OCI-LY7 (cell line): ENCODE results near the gene SEC14L5. TPM values are rescaled to one million over a fixed set of nuclear protein-coding genes. Genes with fewer than 3 reads are reported as not detected.

ENCODE experiments used
- BruUV-seq: library from RNA; stranded (reverse); fragments of 400-500 nt; replicated peaks from 2 replicates; lab custom pipeline; 2021; lab: Mats Ljungman, UMichigan
- CTCF ChIA-PET: fragments of 300-600 bp; sonication (Branson Sonifier 250); formaldehyde crosslinking; loops from one replicate; lab custom pipeline; 2022; ENCODE audit warnings: antibody characterized with exemption; ENCODE audit not compliant: unreplicated experiment; lab: Charles Lee
- POLR2A ChIA-PET: fragments of 300-600 bp; sonication (Branson Sonifier 250); formaldehyde crosslinking; loops from one replicate; lab custom pipeline; 2022; ENCODE audit warnings: antibody characterized with exemption; lab: Charles Lee
- DNase-seq: peaks from one replicate; pipeline ENCODE4 v3.0.0-alpha.2; 2015; ENCODE audit warnings: low spot score
- H2AFZ ChIP-seq: fragments of 200-600 bp; sonication (generic), shearing (Covaris generic); 2 replicates; pipeline ENCODE4 v1.6.1; 2014; ENCODE audit warnings: mild to moderate bottlenecking, antibody characterized with exemption, low read length, moderate library complexity
- H3K27ac ChIP-seq: fragments of 200-600 bp; sonication (generic); 2 replicates; pipeline ENCODE4 v1.5.1; 2014; ENCODE audit warnings: mixed run types, low read depth, mild to moderate bottlenecking, moderate library complexity, low read length, inconsistent platforms; ENCODE audit not compliant: poor library complexity, severe bottlenecking
- H3K36me3 ChIP-seq: fragments of 200-600 bp; sonication (generic); 2 replicates; pipeline ENCODE4 v1.6.1; 2014; ENCODE audit warnings: mild to moderate bottlenecking, antibody characterized with exemption, low read length, moderate library complexity, mixed read lengths; ENCODE audit not compliant: insufficient read depth
- H3K4me1 ChIP-seq: fragments of 200-600 bp; sonication (generic); 2 replicates; pipeline ENCODE4 v1.5.1; 2014; ENCODE audit warnings: mild to moderate bottlenecking, low read length; ENCODE audit not compliant: insufficient read depth, poor library complexity, severe bottlenecking
- H3K4me2 ChIP-seq: fragments of 200-600 bp; sonication (generic); 2 replicates; pipeline ENCODE4 v1.6.1; 2014; ENCODE audit warnings: mild to moderate bottlenecking, low read length
- H3K4me3 ChIP-seq: fragments of 200-600 bp; sonication (generic); 2 replicates; pipeline ENCODE4 v1.5.1; 2014; ENCODE audit warnings: mild to moderate bottlenecking, low read depth, low read length; ENCODE audit not compliant: poor library complexity, severe bottlenecking
- H3K79me2 ChIP-seq: fragments of 200-600 bp; sonication (generic); 2 replicates; pipeline ENCODE4 v1.6.1; 2016; ENCODE audit warnings: low read depth, mild to moderate bottlenecking, low read length, moderate library complexity, mixed read lengths; ENCODE audit not compliant: insufficient read depth
- H3K9me2 ChIP-seq: fragments of 200-600 bp; sonication (generic); 2 replicates; pipeline ENCODE4 v1.6.1; 2016; ENCODE audit warnings: mild to moderate bottlenecking, low read length, mixed read lengths; ENCODE audit not compliant: insufficient read depth
- H3K9me3 ChIP-seq: fragments of 200-600 bp; sonication (generic); 2 replicates; pipeline ENCODE4 v1.6.1; 2014; ENCODE audit warnings: mild to moderate bottlenecking, mixed run types, low read length, mixed read lengths
- H4K20me1 ChIP-seq: fragments of 200-600 bp; sonication (generic); 2 replicates; pipeline ENCODE4 v1.6.1; 2014; ENCODE audit warnings: mild to moderate bottlenecking, antibody characterized with exemption, low read length, moderate library complexity, mixed read lengths; ENCODE audit not compliant: insufficient read depth
- EZH2phosphoT487 ChIP-seq: fragments of 200-600 bp; sonication (generic); IDR thresholded peaks from 2 replicates; pipeline ENCODE4 v1.6.1; 2018; ENCODE audit warnings: low read depth, borderline replicate concordance, mild to moderate bottlenecking, mixed run types, antibody characterized with exemption, low read length, moderate library complexity, mixed read lengths
- intact Hi-C: fragments of 100-400 bp; cut with micrococcal nuclease; formaldehyde crosslinking; loops from one replicate; pipeline ENCODE4 v1.10.0; 2022; ENCODE audit not compliant: unreplicated experiment
- total RNA-seq, 2 experiments: library from RNA; depleted of rRNA in 1 of 2; stranded (reverse); fragments of >200 nt in 1 of 2; shearing (Covaris generic) in 1 of 2; gene quantifications; 2 replicates each; pipeline ENCODE4 v1.2.3, GENCODE V29; 2014 to 2022
- TF ChIP-seq, protein P1 (sequence below): fragments of 200-600 bp; sonication (generic); conservative IDR thresholded peaks from 2 replicates; pipeline ENCODE4 v1.5.1; 2014; ENCODE audit warnings: mild to moderate bottlenecking, antibody characterized with exemption, low read length, moderate library complexity, mixed read lengths

The SEC14L5 gene
- total RNA-seq, 2 experiments from 2014 or later: not detected

DNA sequence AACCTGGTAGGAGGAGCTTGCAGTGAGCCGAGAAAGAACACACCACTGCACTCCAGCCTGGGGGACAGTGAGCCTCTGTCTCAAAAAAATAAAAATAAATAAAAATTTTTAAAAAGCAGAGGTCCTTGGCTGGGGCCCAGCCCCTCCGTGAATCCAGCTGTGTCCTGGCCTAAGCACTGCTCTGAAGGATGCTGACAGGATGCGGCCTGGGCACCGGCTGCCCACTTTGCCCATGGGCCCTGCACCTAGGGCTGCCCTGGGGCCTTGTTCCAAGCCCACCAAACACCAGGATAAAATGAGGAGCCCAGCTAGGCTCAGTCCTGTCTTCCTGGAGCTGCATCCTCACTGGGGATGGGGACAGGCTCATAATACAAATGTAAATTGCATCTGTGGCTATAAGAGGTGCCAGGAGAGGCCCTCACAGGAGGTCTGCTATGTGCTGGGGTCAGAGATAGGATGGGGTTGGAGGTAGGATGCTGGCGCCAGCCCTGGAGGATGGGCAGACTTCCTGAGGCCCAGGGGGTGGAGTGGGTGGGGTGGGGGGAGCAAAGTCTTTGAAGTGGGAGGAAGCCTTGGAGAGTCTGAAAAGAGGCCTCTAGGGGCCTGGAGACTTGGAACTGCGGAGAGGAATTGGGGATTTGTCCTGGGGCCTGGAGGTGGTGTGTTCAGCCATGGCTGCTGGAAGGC, 101.4 kb downstream of the SEC14L5 start:
- Histone ChIP-seq H3K9me2 (no peaks in the 10 kb centered on the region), H3K9me3 (no peaks in the 10 kb centered on the region), H3K4me2 (no peak overlapping the region), H2AFZ (no peak overlapping the region), H3K4me3 (no peak overlapping the region), H3K4me1 (no peaks in the 10 kb centered on the region), H3K79me2 (no peaks in the 10 kb centered on the region), H4K20me1 (no peaks in the 10 kb centered on the region), H3K36me3 (no peaks in the 10 kb centered on the region), H3K27ac (no peak overlapping the region)
- TF ChIP-seq, protein P1, sequence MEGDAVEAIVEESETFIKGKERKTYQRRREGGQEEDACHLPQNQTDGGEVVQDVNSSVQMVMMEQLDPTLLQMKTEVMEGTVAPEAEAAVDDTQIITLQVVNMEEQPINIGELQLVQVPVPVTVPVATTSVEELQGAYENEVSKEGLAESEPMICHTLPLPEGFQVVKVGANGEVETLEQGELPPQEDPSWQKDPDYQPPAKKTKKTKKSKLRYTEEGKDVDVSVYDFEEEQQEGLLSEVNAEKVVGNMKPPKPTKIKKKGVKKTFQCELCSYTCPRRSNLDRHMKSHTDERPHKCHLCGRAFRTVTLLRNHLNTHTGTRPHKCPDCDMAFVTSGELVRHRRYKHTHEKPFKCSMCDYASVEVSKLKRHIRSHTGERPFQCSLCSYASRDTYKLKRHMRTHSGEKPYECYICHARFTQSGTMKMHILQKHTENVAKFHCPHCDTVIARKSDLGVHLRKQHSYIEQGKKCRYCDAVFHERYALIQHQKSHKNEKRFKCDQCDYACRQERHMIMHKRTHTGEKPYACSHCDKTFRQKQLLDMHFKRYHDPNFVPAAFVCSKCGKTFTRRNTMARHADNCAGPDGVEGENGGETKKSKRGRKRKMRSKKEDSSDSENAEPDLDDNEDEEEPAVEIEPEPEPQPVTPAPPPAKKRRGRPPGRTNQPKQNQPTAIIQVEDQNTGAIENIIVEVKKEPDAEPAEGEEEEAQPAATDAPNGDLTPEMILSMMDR: no peak
- TF ChIP-seq EZH2phosphoT487: no peak
- no TSS peak for BruUV-seq
- intact Hi-C loops: no loop called here
- ChIA-PET CTCF (no interaction called here), POLR2A (no interaction called here)
- DNase-seq: no peak

DNA sequence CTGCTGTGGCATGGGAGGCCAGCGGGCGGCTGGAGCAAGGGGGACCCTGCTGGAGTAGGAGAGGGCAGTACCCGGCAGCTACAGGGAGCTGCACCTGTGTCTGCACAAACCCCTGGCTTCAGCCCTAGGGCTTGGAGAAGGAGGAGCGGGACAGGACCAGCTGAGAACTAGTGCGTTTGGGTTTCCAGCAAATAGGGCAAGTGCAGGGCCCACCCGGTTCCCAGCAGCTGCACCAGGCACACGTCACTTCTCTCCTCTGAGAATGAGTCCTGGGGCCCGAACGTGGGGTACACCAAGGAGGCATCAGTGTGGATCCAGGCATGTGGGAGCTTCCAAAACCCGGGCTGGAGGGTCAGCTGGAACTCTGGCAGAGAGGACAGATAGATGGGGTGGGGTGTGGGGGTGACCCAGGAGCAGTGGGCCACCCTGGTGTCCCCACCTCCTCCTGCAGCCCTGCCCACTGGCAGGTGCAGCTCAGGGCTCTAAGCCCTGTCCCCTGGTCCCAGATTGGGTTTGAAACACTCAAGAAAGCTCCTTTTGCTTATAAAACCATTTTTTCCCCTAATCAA, 102.0 kb downstream of the SEC14L5 start:
- no peaks in the 10 kb centered on the region for H3K36me3 ChIP-seq
- TF ChIP-seq, protein P1: no peak
- TF ChIP-seq EZH2phosphoT487: no peak
- H3K27ac ChIP-seq: no peak overlapping the region
- H2AFZ ChIP-seq: no peak overlapping the region
- H4K20me1 ChIP-seq: no peaks in the 10 kb centered on the region
- H3K9me2 ChIP-seq: no peaks in the 10 kb centered on the region
- no peak overlapping the region for H3K4me3 ChIP-seq
- CTCF ChIA-PET: no interaction called here
- no peak for DNase-seq
- H3K4me1 ChIP-seq: no peaks in the 10 kb centered on the region
- intact Hi-C loops: no loop called here
- no TSS peak for BruUV-seq
- no peaks in the 10 kb centered on the region for H3K9me3 ChIP-seq
- no peaks in the 10 kb centered on the region for H3K79me2 ChIP-seq
- H3K4me2 ChIP-seq: no peak overlapping the region
- POLR2A ChIA-PET: interaction anchor here (0.6 kb wide), 1 partner anchor 223 kb away, joined by 3 read pairs; no protein-coding TSS in a partner anchor

DNA sequence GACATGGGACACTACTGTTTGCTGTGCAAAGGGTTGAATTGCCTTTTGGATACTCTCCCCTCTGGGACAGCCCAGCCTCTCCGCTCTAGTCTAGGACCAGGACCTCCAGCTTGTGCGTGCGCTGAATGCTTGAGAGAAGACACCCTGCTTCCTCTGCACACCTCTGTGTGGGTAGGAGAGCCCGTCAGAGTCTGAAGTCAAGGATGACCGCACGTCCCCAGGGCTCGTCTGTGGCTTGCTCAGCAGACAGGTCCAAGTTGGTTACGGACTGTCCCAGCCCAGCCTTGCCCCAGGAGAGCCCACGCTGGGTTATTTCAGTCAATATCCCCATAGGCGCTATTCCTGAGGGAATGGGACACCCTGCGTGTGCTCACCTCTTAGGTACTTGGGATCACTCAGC, 103.9 kb downstream of the SEC14L5 start:
- Histone ChIP-seq H3K9me2 (no peaks in the 10 kb centered on the region), H2AFZ (no peak overlapping the region), H4K20me1 (no peaks in the 10 kb centered on the region), H3K27ac (no peak overlapping the region), H3K4me3 (no peak overlapping the region), H3K79me2 (no peaks in the 10 kb centered on the region), H3K4me2 (no peak overlapping the region), H3K9me3 (no peaks in the 10 kb centered on the region), H3K4me1 (no peaks in the 10 kb centered on the region), H3K36me3 (no peaks in the 10 kb centered on the region)
- TF ChIP-seq, protein P1: no peak
- TF ChIP-seq EZH2phosphoT487: no peak
- intact Hi-C loops: no loop called here
- no peak for DNase-seq
- POLR2A ChIA-PET: interaction anchor here (0.6 to 1.0 kb wide), 2 partner anchors 10 to 17 kb away, joined by 3 to 10 read pairs; no protein-coding TSS in a partner anchor
- CTCF ChIA-PET: no interaction called here
- no TSS peak for BruUV-seq
